OCI-LY7 (cell line): ENCODE results near the gene CTSE. TPM values are rescaled to one million over a fixed set of nuclear protein-coding genes. Genes with fewer than 3 reads are reported as not detected.
A peak's percentile ranks its signal among the peaks of the same experiment; 100 is the strongest.

Experiments
- BruUV-seq: library from RNA; stranded (reverse); fragments of 400-500 nt; replicated peaks from 2 replicates; lab custom pipeline; 2021; lab: Mats Ljungman, UMichigan
- CTCF ChIA-PET: fragments of 300-600 bp; sonication (Branson Sonifier 250); formaldehyde crosslinking; loops from one replicate; lab custom pipeline; 2022; ENCODE audit warnings: antibody characterized with exemption; ENCODE audit not compliant: unreplicated experiment; lab: Charles Lee
- POLR2A ChIA-PET: fragments of 300-600 bp; sonication (Branson Sonifier 250); formaldehyde crosslinking; loops from one replicate; lab custom pipeline; 2022; ENCODE audit warnings: antibody characterized with exemption; lab: Charles Lee
- DNase-seq: peaks from one replicate; pipeline ENCODE4 v3.0.0-alpha.2; 2015; ENCODE audit warnings: low spot score
- H2AFZ ChIP-seq: fragments of 200-600 bp; sonication (generic), shearing (Covaris generic); 2 replicates; pipeline ENCODE4 v1.6.1; 2014; ENCODE audit warnings: mild to moderate bottlenecking, antibody characterized with exemption, low read length, moderate library complexity
- H3K27ac ChIP-seq: fragments of 200-600 bp; sonication (generic); 2 replicates; pipeline ENCODE4 v1.5.1; 2014; ENCODE audit warnings: mixed run types, low read depth, mild to moderate bottlenecking, moderate library complexity, low read length, inconsistent platforms; ENCODE audit not compliant: poor library complexity, severe bottlenecking
- H3K36me3 ChIP-seq: fragments of 200-600 bp; sonication (generic); 2 replicates; pipeline ENCODE4 v1.6.1; 2014; ENCODE audit warnings: mild to moderate bottlenecking, antibody characterized with exemption, low read length, moderate library complexity, mixed read lengths; ENCODE audit not compliant: insufficient read depth
- H3K4me1 ChIP-seq: fragments of 200-600 bp; sonication (generic); 2 replicates; pipeline ENCODE4 v1.5.1; 2014; ENCODE audit warnings: mild to moderate bottlenecking, low read length; ENCODE audit not compliant: insufficient read depth, poor library complexity, severe bottlenecking
- H3K4me2 ChIP-seq: fragments of 200-600 bp; sonication (generic); 2 replicates; pipeline ENCODE4 v1.6.1; 2014; ENCODE audit warnings: mild to moderate bottlenecking, low read length
- H3K4me3 ChIP-seq: fragments of 200-600 bp; sonication (generic); 2 replicates; pipeline ENCODE4 v1.5.1; 2014; ENCODE audit warnings: mild to moderate bottlenecking, low read depth, low read length; ENCODE audit not compliant: poor library complexity, severe bottlenecking
- H3K79me2 ChIP-seq: fragments of 200-600 bp; sonication (generic); 2 replicates; pipeline ENCODE4 v1.6.1; 2016; ENCODE audit warnings: low read depth, mild to moderate bottlenecking, low read length, moderate library complexity, mixed read lengths; ENCODE audit not compliant: insufficient read depth
- H3K9me2 ChIP-seq: fragments of 200-600 bp; sonication (generic); 2 replicates; pipeline ENCODE4 v1.6.1; 2016; ENCODE audit warnings: mild to moderate bottlenecking, low read length, mixed read lengths; ENCODE audit not compliant: insufficient read depth
- H3K9me3 ChIP-seq: fragments of 200-600 bp; sonication (generic); 2 replicates; pipeline ENCODE4 v1.6.1; 2014; ENCODE audit warnings: mild to moderate bottlenecking, mixed run types, low read length, mixed read lengths
- H4K20me1 ChIP-seq: fragments of 200-600 bp; sonication (generic); 2 replicates; pipeline ENCODE4 v1.6.1; 2014; ENCODE audit warnings: mild to moderate bottlenecking, antibody characterized with exemption, low read length, moderate library complexity, mixed read lengths; ENCODE audit not compliant: insufficient read depth
- CTCF ChIP-seq: fragments of 200-600 bp; sonication (generic); conservative IDR thresholded peaks from 2 replicates; pipeline ENCODE4 v1.5.1; 2014; ENCODE audit warnings: mild to moderate bottlenecking, antibody characterized with exemption, low read length, moderate library complexity, mixed read lengths
- EZH2phosphoT487 ChIP-seq: fragments of 200-600 bp; sonication (generic); IDR thresholded peaks from 2 replicates; pipeline ENCODE4 v1.6.1; 2018; ENCODE audit warnings: low read depth, borderline replicate concordance, mild to moderate bottlenecking, mixed run types, antibody characterized with exemption, low read length, moderate library complexity, mixed read lengths
- intact Hi-C: fragments of 100-400 bp; cut with micrococcal nuclease; formaldehyde crosslinking; loops from one replicate; pipeline ENCODE4 v1.10.0; 2022; ENCODE audit not compliant: unreplicated experiment
- total RNA-seq, 2 experiments: library from RNA; depleted of rRNA in 1 of 2; stranded (reverse); fragments of >200 nt in 1 of 2; shearing (Covaris generic) in 1 of 2; gene quantifications; 2 replicates each; pipeline ENCODE4 v1.2.3, GENCODE V29; 2014 to 2022

The CTSE gene
- total RNA-seq, 2 experiments from 2014 or later = not detected

DNA sequence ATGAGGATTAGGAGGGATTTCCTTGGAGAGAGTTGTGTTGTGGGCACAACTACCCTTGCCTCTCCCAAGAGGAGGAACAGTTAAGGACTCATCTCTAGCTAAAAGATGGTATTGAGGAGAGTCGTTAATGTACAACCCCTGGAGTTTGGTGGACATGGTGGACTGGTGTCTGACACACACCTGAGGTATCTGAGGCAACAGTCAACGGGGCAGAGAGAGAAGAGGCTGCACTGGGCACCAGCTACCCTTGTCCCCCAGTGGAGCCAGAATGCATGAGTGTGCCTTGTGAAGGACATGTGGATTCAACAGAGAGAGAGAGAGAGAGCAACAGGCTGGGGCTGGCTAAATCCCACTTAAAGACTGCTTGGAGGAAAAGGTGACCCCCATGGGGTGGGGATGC is 33.5 kb downstream of the CTSE start:
- H3K9me3 ChIP-seq = no peaks in the 10 kb centered on the region
- H3K4me1 ChIP-seq = no peaks in the 10 kb centered on the region
- intact Hi-C loops = no loop called here
- no peak overlapping the region for H3K4me3 ChIP-seq
- H3K79me2 ChIP-seq = no peaks in the 10 kb centered on the region
- no peaks in the 10 kb centered on the region for H3K36me3 ChIP-seq
- no peak overlapping the region for H3K27ac ChIP-seq
- no peaks in the 10 kb centered on the region for H4K20me1 ChIP-seq
- H3K9me2 ChIP-seq = no peaks in the 10 kb centered on the region
- H3K4me2 ChIP-seq = no peak overlapping the region
- DNase-seq = no peak
- TF ChIP-seq CTCF (no peak), EZH2phosphoT487 (no peak)
- POLR2A ChIA-PET = no interaction called here
- H2AFZ ChIP-seq = no peak overlapping the region
- BruUV-seq = no TSS peak
- CTCF ChIA-PET = interaction anchor here (0.6 kb wide), 1 partner anchor 13 kb away, joined by 3 read pairs; no protein-coding TSS in a partner anchor

DNA sequence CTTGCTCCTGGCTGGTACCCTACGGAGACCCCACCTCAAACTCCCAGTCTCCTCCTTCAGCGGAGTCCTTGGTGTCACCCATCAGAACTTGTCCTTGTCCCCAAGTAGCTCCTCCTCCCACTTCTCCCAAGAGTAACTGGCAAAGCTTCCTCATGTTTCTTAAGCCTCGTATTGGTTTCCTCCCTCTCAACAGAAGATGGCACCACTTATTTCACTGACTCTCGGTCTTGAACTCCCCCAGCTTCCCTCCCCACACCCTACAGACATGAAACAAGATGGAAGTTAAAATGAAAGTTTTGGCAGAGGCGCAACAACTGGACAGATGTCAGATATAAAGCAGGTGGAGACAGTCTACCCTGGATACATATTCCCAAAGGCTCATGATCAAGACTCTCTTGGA is 33.9 kb downstream of the CTSE start:
- no peaks in the 10 kb centered on the region for H4K20me1 ChIP-seq
- no peak for DNase-seq
- intact Hi-C loops = no loop called here
- no peaks in the 10 kb centered on the region for H3K4me1 ChIP-seq
- H3K9me3 ChIP-seq = no peaks in the 10 kb centered on the region
- no TSS peak for BruUV-seq
- ChIA-PET CTCF (no interaction called here), POLR2A (interaction anchor here (0.6 kb wide), 1 partner anchor 142 kb away, joined by 3 read pairs; no protein-coding TSS in a partner anchor)
- no peaks in the 10 kb centered on the region for H3K79me2 ChIP-seq
- TF ChIP-seq EZH2phosphoT487 (no peak), CTCF (peak; percentile 24; the same call in 1 of the 2 replicates)
- no peak overlapping the region for H3K27ac ChIP-seq
- no peaks in the 10 kb centered on the region for H3K9me2 ChIP-seq
- H3K4me2 ChIP-seq = no peak overlapping the region
- no peak overlapping the region for H2AFZ ChIP-seq
- H3K4me3 ChIP-seq = no peak overlapping the region
- no peaks in the 10 kb centered on the region for H3K36me3 ChIP-seq

- no peaks in the 10 kb centered on the region for H4K20me1 ChIP-seq
- intact Hi-C loops = no loop called here
- H3K4me3 ChIP-seq = no peak overlapping the region
- no peak for TF ChIP-seq EZH2phosphoT487
- TF ChIP-seq CTCF = no peak
- POLR2A ChIA-PET = no interaction called here
- BruUV-seq = no TSS peak
- H3K36me3 ChIP-seq = no peaks in the 10 kb centered on the region
- no peaks in the 10 kb centered on the region for H3K79me2 ChIP-seq
- no peaks in the 10 kb centered on the region for H3K9me3 ChIP-seq
- DNase-seq = no peak
- no peaks in the 10 kb centered on the region for H3K4me1 ChIP-seq
- no peak overlapping the region for H3K27ac ChIP-seq
- H2AFZ ChIP-seq = no peak overlapping the region
- no peak overlapping the region for H3K4me2 ChIP-seq
- CTCF ChIA-PET = no interaction called here
- no peaks in the 10 kb centered on the region for H3K9me2 ChIP-seq
Observed at GRCh38 chr1:205988585-205988995, 35.1 kb downstream of the CTSE start.
